Endothelial cell of umbilical vein (primary cell): Measurements from ENCODE around the gene TPP1.

Experiments used
- JUN ChIP-seq: IDR thresholded peaks from 2 replicates; pipeline ENCODE4 v1.6.1; 2011; ENCODE audit warnings: borderline replicate concordance, low read depth; ENCODE audit not compliant: insufficient read length, insufficient read depth
- POLR2AphosphoS5 ChIP-seq: IDR thresholded peaks from 2 replicates; pipeline ENCODE4 v1.6.1; 2012; ENCODE audit warnings: low read depth, mild to moderate bottlenecking, control low read depth, low read length, moderate library complexity; ENCODE audit not compliant: insufficient read depth
- TF ChIP-seq, protein P1 (sequence below), 2 donors: IDR thresholded peaks; 1 replicate in 1 of 2; 2 replicates in 1 of 2; pipeline ENCODE4 v1.5.1; 2011; ENCODE audit warnings: low read length in 2 of 2, mild to moderate bottlenecking in 2 of 2, moderate library complexity in 2 of 2, control low read depth in 1 of 2, inconsistent platforms in 1 of 2, low read depth in 1 of 2; ENCODE audit not compliant: insufficient read depth in 1 of 2; ENCODE audit errors: extremely low read depth in 1 of 2

DNA sequence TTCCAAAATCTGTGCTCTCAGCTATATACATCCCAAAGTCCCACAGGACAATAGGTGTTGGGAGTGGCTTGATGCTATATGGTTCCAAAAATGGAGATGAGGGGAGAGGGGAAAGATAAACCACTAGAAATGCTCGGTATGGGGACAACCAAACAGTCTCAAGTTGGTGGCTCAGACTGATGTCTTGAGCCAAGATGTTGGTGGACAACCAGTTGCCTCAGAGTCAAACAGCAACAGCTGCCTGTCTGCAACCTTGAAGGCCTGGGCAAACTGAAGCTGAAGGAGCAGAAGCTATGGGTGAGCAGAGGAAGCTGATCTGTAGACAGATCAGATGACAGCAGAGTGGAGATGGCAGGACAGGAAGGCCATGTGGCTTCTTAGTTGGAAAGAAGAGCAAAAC is 19.8 kb downstream of the TPP1 start:
- TF ChIP-seq POLR2AphosphoS5 (no peak), JUN (no peak)
- TF ChIP-seq, protein P1, sequence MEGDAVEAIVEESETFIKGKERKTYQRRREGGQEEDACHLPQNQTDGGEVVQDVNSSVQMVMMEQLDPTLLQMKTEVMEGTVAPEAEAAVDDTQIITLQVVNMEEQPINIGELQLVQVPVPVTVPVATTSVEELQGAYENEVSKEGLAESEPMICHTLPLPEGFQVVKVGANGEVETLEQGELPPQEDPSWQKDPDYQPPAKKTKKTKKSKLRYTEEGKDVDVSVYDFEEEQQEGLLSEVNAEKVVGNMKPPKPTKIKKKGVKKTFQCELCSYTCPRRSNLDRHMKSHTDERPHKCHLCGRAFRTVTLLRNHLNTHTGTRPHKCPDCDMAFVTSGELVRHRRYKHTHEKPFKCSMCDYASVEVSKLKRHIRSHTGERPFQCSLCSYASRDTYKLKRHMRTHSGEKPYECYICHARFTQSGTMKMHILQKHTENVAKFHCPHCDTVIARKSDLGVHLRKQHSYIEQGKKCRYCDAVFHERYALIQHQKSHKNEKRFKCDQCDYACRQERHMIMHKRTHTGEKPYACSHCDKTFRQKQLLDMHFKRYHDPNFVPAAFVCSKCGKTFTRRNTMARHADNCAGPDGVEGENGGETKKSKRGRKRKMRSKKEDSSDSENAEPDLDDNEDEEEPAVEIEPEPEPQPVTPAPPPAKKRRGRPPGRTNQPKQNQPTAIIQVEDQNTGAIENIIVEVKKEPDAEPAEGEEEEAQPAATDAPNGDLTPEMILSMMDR (IDR thresholded peaks at IDR 0.05; ENCODE audit: extremely low read depth in 1 of 2, insufficient read depth in 1 of 2, low read depth in 1 of 2, low read length in 2 of 2), result no peak
